Measurements from ENCODE around the gene SNX19.

DNA sequence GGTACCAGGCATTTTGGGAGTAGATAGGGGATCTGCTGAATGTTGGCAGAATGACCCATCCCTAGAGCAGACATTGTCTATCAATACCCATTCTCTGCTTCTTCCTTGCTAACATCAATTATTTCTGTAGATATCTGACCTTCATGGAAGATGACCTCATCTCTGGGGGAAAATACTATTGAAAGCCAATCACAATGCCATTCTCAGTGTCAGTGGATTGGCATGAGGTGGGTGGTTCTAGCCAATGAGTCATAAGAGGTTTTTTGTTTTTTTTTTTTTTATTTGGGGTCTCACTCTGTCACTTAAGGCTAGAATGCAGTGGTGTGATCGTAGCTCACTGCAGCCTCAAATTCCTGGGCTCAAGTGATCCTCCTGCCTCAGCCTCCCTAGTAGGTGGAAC is 42.5 kb downstream of the SNX19 start:
- no peak for TF ChIP-seq POLR2A (IDR thresholded peaks at IDR 0.05)
- TF ChIP-seq, protein P1, sequence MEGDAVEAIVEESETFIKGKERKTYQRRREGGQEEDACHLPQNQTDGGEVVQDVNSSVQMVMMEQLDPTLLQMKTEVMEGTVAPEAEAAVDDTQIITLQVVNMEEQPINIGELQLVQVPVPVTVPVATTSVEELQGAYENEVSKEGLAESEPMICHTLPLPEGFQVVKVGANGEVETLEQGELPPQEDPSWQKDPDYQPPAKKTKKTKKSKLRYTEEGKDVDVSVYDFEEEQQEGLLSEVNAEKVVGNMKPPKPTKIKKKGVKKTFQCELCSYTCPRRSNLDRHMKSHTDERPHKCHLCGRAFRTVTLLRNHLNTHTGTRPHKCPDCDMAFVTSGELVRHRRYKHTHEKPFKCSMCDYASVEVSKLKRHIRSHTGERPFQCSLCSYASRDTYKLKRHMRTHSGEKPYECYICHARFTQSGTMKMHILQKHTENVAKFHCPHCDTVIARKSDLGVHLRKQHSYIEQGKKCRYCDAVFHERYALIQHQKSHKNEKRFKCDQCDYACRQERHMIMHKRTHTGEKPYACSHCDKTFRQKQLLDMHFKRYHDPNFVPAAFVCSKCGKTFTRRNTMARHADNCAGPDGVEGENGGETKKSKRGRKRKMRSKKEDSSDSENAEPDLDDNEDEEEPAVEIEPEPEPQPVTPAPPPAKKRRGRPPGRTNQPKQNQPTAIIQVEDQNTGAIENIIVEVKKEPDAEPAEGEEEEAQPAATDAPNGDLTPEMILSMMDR (IDR thresholded peaks at IDR 0.05 in 4 of 5, conservative IDR thresholded peaks at IDR 0.05 in 1 of 5) = no peak

Data from gastrocnemius medialis (tissue), 4 donors.